CD14-positive monocyte (primary cell): ENCODE data around the gene MKRN1. TPM values are rescaled to one million over a fixed set of nuclear protein-coding genes. Genes with fewer than 3 reads are reported as not detected.

Source experiments
- DNase-seq, 3 donors: peaks; one replicate each; pipeline ENCODE4 v3.0.0-alpha.2; 2011 to 2022
- H2AFZ ChIP-seq: 2 replicates; pipeline ENCODE4 v1.6.0; 2012; ENCODE audit warnings: mild to moderate bottlenecking, low read depth, low read length, inconsistent platforms; ENCODE audit not compliant: insufficient read depth, poor library complexity, severe bottlenecking
- H3K27ac ChIP-seq, 2 donors: 1 replicate in 1 of 2; 2 replicates in 1 of 2; pipeline ENCODE4 v1.5.1; 2012 to 2013; ENCODE audit warnings: low read length in 2 of 2, control low read depth in 1 of 2, inconsistent platforms in 1 of 2, low read depth in 1 of 2, mild to moderate bottlenecking in 1 of 2
- H3K27me3 ChIP-seq, 2 donors: one replicate each; pipeline versions ENCODE4 v1.6.0 to v1.6.1; 2011 to 2013; ENCODE audit warnings: low read length in 2 of 2; ENCODE audit not compliant: control insufficient read depth in 2 of 2, insufficient read depth in 2 of 2
- H3K36me3 ChIP-seq, 2 donors: replicated peaks in 1 of 2; 1 replicate in 1 of 2; 2 replicates in 1 of 2; pipeline versions ENCODE4 v1.5.1 to v1.6.1; 2012 to 2013; ENCODE audit warnings: low read length in 2 of 2, control low read depth in 1 of 2, inconsistent platforms in 1 of 2, mild to moderate bottlenecking in 1 of 2; ENCODE audit not compliant: insufficient read depth in 2 of 2, control insufficient read depth in 1 of 2
- H3K4me1 ChIP-seq, 2 donors: 1 replicate in 1 of 2; 2 replicates in 1 of 2; pipeline versions ENCODE4 v1.5.1 to v1.6.1; 2012 to 2013; ENCODE audit warnings: low read length in 2 of 2, control low read depth in 1 of 2, inconsistent platforms in 1 of 2, mild to moderate bottlenecking in 1 of 2, moderate library complexity in 1 of 2; ENCODE audit not compliant: insufficient read depth in 2 of 2, control insufficient read depth in 1 of 2
- H3K4me2 ChIP-seq: replicated peaks from 2 replicates; pipeline ENCODE3; 2012; ENCODE audit warnings: low read length, moderate library complexity, mild to moderate bottlenecking; ENCODE audit not compliant: poor library complexity, severe bottlenecking; ENCODE audit errors: extremely low read depth
- H3K4me3 ChIP-seq, 3 experiments: fragments of 200-600 bp in 1 of 3; sonication (generic) in 1 of 3; replicated peaks in 1 of 3; 1 replicate in 2 of 3; 2 replicates in 1 of 3; pipeline ENCODE4 v1.5.1; 2011 to 2013; ENCODE audit warnings: low read length in 3 of 3, mild to moderate bottlenecking in 3 of 3, control low read depth in 2 of 3, low read depth in 2 of 3, inconsistent platforms in 1 of 3, moderate library complexity in 1 of 3
- H3K79me2 ChIP-seq: 2 replicates; pipeline ENCODE4 v1.6.0; 2012; ENCODE audit warnings: mild to moderate bottlenecking, control low read depth, inconsistent platforms, low read length, moderate library complexity; ENCODE audit not compliant: insufficient read depth
- H3K9ac ChIP-seq: 2 replicates; pipeline ENCODE4 v1.6.0; 2017; ENCODE audit warnings: low read length, mild to moderate bottlenecking; ENCODE audit not compliant: insufficient read depth, poor library complexity, severe bottlenecking
- H3K9me3 ChIP-seq, 2 donors: replicated peaks in 1 of 2; 1 replicate in 1 of 2; 2 replicates in 1 of 2; pipeline versions ENCODE4 v1.5.1 to v1.6.1; 2012 to 2013; ENCODE audit warnings: low read length in 2 of 2, control low read depth in 1 of 2; ENCODE audit not compliant: control insufficient read depth in 1 of 2, insufficient read depth in 1 of 2
- H4K20me1 ChIP-seq: 2 replicates; pipeline ENCODE4 v1.6.0; 2012; ENCODE audit warnings: mild to moderate bottlenecking, low read length, control low read depth, moderate library complexity; ENCODE audit not compliant: insufficient read depth
- H3K27ac Mint-ChIP-seq, 7 donors: one replicate each; pipeline ENCODE4 v1.8.0; 2020; ENCODE audit warnings: mild to moderate bottlenecking in 7 of 7, mixed read lengths in 7 of 7, moderate library complexity in 6 of 7, inconsistent platforms in 2 of 7
- H3K27me3 Mint-ChIP-seq, 3 donors: one replicate each; pipeline ENCODE4 v1.8.0; 2021 to 2022; ENCODE audit warnings: low read depth in 3 of 3, mild to moderate bottlenecking in 3 of 3, mixed read lengths in 3 of 3, moderate library complexity in 3 of 3, inconsistent platforms in 1 of 3
- H3K36me3 Mint-ChIP-seq, 2 donors: one replicate each; pipeline ENCODE4 v1.8.0; 2020; ENCODE audit warnings: mixed read lengths in 2 of 2, inconsistent platforms in 1 of 2, mild to moderate bottlenecking in 1 of 2
- H3K4me1 Mint-ChIP-seq: one replicate; pipeline ENCODE4 v1.8.0; 2020; ENCODE audit warnings: mild to moderate bottlenecking, mixed read lengths
- H3K4me3 Mint-ChIP-seq, 2 donors: one replicate each; pipeline ENCODE4 v1.8.0; 2020; ENCODE audit warnings: mild to moderate bottlenecking in 2 of 2, mixed read lengths in 2 of 2, moderate library complexity in 1 of 2
- H3K9me3 Mint-ChIP-seq, 7 donors: one replicate each; pipeline ENCODE4 v1.8.0; 2020 to 2022; ENCODE audit warnings: mixed read lengths in 7 of 7, mild to moderate bottlenecking in 6 of 7, moderate library complexity in 6 of 7, inconsistent platforms in 2 of 7
- CTCF ChIP-seq: fragments of 200-600 bp; IDR thresholded peaks from one replicate; pipeline ENCODE4 v1.8.0; 2022; ENCODE audit warnings: antibody characterized with exemption, mild to moderate bottlenecking
- WGBS: methylation state at CpG from one replicate; pipeline ENCODE4 v1.1.5; 2013; ENCODE audit warnings: missing lambda C conversion rate; ENCODE audit not compliant: insufficient coverage; 5-methylcytosine and 5-hydroxymethylcytosine counted together
- intact Hi-C, 2 donors: fragments of 100-400 bp; cut with micrococcal nuclease; formaldehyde crosslinking; loops; one replicate each; pipeline versions ENCODE4 v1.15.0 to v1.15.1; 2023
- polyA plus RNA-seq, 3 donors: library from polyadenylated mRNA; depleted of rRNA in 1 of 3; unstranded in 2 of 3; stranded (reverse) in 1 of 3; fragments of 300-500 nt in 2 of 3; fragments of >200 nt in 1 of 3; fragmentation: Illumina TruSeq in 2 of 3; gene quantifications; 1 replicate in 2 of 3; 2 replicates in 1 of 3; pipeline ENCODE4 v1.2.3, GENCODE V29; 2012 to 2021

The MKRN1 gene
- polyA plus RNA-seq, 3 donors, result 88.4 to 160 (median 127) TPM

DNA sequence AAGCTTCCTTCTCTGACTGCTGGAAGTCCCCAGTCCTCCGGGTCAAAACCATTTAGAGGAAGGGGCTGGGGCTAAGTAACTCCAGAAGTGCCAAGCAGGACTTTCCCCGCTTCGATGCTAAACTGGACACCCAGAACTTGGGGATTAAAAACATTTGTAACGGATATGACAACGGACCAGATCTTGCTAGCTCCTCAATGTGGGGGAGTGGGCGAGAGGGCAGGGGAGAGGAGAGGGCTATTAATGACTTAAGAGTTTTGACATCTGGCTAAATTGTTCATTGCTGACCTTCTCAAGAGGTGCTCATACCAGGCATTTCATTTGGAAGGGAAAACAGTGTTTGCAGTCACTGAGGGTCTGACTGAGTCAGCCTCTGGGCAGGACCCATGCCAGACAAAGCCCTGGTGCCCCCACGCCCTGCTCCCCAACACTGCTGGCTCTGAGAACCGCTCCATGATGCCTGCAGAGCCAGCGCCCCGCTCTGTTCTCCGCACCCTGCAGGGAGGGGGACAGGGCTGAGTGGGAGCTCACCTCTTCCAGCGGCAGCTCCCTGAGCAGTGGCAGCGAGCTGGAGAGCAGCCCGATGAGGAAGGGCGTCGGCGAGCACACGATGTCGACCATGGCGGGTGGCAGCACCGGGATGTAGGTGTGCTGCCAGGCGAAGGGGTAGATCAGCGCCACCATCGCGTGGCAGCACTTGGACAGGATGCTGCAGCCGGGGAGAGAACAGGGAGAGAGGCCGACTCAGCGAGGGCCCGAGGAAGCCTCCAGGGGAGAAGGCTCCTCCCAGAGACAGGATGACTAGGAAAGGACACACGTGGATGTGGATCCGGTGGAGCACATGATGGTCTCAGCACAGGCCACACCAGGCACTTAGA, 47.7 kb upstream of the MKRN1 start:
- Histone ChIP-seq H3K9me3 (no peaks in the 10 kb centered on the region), H3K9ac (no peak overlapping the region), H3K4me2 (no peak overlapping the region), H3K36me3 (no peaks in the 10 kb centered on the region), H3K4me1 (peaks cover 0 to 12% of the 10 kb centered on the region in 2 donors), H3K4me3 (no peak overlapping the region), H3K79me2 (no peaks in the 10 kb centered on the region), H4K20me1 (no peaks in the 10 kb centered on the region), H2AFZ (no peak overlapping the region), H3K27ac (no peak overlapping the region), H3K27me3 (no peaks in the 10 kb centered on the region)
- Mint-ChIP-seq H3K4me3 (no peak overlapping the region), H3K27me3 (peaks cover 8 to 19% (median 11%) of the 10 kb centered on the region in 3 donors), H3K36me3 (no peaks in the 10 kb centered on the region), H3K4me1 (peaks cover 15% of the 10 kb centered on the region), H3K27ac (no peak overlapping the region), H3K9me3 (peaks cover 0 to 2% (median 0%) of the 10 kb centered on the region in 7 donors)
- DNase-seq, result no peak
- 82% methylated on average over 27 of the region's 31 CpGs for WGBS
- intact Hi-C loops, result no loop called here
- no peak for TF ChIP-seq CTCF

- Histone ChIP-seq H3K27me3 (no peaks in the 10 kb centered on the region), H2AFZ (no peak overlapping the region), H3K36me3 (no peaks in the 10 kb centered on the region), H3K27ac (no peak overlapping the region), H3K4me3 (no peak overlapping the region), H4K20me1 (no peaks in the 10 kb centered on the region), H3K4me1 (peaks cover 0 to 12% of the 10 kb centered on the region in 2 donors), H3K9ac (no peak overlapping the region), H3K9me3 (no peaks in the 10 kb centered on the region), H3K4me2 (no peak overlapping the region), H3K79me2 (no peaks in the 10 kb centered on the region)
- no peak for DNase-seq
- Mint-ChIP-seq H3K27me3 (peaks cover 4 to 15% (median 7%) of the 10 kb centered on the region in 3 donors), H3K36me3 (no peaks in the 10 kb centered on the region), H3K27ac (no peak overlapping the region), H3K4me1 (peaks cover 15% of the 10 kb centered on the region), H3K9me3 (peaks cover 0 to 2% (median 0%) of the 10 kb centered on the region in 7 donors), H3K4me3 (no peak overlapping the region)
- intact Hi-C loops, result no loop called here
- WGBS, result 100% methylated on average over 6 of the region's 9 CpGs
- no peak for TF ChIP-seq CTCF
Observed at GRCh38 chr7:140526214-140526613, 46.9 kb upstream of the MKRN1 start.
